ENCODE data around the gene HBB.

The HBB gene

DNA sequence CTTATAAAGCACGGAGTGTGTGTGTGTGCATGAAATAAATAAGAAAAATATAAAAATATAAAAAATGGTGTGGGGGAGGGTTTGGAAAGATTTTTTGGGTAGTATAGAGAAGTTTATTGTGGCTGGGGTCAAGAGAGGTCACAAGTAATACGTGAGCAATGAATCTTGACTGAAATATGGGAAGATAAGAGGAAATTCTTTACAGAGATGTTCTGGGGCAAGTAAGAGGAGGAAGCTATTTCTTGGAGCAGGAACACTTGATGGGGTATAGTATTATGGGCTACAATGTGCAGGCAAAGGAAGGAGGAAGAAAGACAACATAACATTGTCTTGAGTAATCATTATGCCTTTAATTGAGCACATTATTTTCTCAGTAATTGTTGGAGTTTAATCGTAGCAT, 5.3 kb upstream of the HBB start:
- Histone ChIP-seq H3K4me3 (replicated peaks; ENCODE audit: insufficient read depth, low read length) (no peak overlapping the region), H3K27ac (replicated peaks) (no peak overlapping the region), H3K27me3 (ENCODE audit: insufficient read depth, poor library complexity, severe bottlenecking) (peaks cover 3% of the 10 kb centered on the region)
- DNase-seq (ENCODE audit: low read depth in 1 of 2, low spot score in 1 of 2) = no peak
- TF ChIP-seq SPI1 (IDR thresholded peaks at IDR 0.05; ENCODE audit: borderline replicate concordance, low read depth) = no peak

DNA sequence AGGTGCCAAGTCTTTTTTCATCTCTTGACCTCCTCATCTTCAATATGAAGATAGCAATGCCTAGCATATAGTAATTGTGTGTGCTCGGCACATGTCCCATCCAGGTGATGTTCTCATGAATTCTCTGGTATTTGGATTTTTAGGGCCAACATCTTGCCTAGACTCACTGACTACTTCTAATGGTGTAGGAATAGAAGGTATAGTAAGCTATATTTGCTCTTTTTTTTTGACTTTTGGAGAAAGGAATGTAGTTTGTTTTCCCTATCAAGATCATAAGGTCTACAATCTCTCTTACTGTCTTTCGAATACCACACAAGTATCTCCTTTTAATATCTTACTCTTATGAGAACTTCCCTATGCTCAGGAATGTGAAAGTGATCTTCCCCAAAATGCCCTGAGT, 4.2 kb upstream of the HBB start:
- Histone ChIP-seq H3K4me3 (replicated peaks; ENCODE audit: insufficient read depth, low read length) (no peak overlapping the region), H3K27ac (replicated peaks) (no peak overlapping the region), H3K27me3 (ENCODE audit: insufficient read depth, poor library complexity, severe bottlenecking) (peaks cover 3% of the 10 kb centered on the region)
- TF ChIP-seq SPI1 (IDR thresholded peaks at IDR 0.05; ENCODE audit: borderline replicate concordance, low read depth) (no peak), GABPA (IDR thresholded peaks at IDR 0.05; ENCODE audit: low read depth) (no peak), CTCF (IDR thresholded peaks at IDR 0.05; ENCODE audit: insufficient read depth, low read length) (no peak), POLR2AphosphoS5 (IDR thresholded peaks at IDR 0.05; ENCODE audit: low read depth) (no peak)
- TF ChIP-seq, protein P1, sequence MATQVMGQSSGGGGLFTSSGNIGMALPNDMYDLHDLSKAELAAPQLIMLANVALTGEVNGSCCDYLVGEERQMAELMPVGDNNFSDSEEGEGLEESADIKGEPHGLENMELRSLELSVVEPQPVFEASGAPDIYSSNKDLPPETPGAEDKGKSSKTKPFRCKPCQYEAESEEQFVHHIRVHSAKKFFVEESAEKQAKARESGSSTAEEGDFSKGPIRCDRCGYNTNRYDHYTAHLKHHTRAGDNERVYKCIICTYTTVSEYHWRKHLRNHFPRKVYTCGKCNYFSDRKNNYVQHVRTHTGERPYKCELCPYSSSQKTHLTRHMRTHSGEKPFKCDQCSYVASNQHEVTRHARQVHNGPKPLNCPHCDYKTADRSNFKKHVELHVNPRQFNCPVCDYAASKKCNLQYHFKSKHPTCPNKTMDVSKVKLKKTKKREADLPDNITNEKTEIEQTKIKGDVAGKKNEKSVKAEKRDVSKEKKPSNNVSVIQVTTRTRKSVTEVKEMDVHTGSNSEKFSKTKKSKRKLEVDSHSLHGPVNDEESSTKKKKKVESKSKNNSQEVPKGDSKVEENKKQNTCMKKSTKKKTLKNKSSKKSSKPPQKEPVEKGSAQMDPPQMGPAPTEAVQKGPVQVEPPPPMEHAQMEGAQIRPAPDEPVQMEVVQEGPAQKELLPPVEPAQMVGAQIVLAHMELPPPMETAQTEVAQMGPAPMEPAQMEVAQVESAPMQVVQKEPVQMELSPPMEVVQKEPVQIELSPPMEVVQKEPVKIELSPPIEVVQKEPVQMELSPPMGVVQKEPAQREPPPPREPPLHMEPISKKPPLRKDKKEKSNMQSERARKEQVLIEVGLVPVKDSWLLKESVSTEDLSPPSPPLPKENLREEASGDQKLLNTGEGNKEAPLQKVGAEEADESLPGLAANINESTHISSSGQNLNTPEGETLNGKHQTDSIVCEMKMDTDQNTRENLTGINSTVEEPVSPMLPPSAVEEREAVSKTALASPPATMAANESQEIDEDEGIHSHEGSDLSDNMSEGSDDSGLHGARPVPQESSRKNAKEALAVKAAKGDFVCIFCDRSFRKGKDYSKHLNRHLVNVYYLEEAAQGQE (IDR thresholded peaks at IDR 0.05; ENCODE audit: insufficient replicate concordance, low read depth) = no peak
- no peak for DNase-seq (ENCODE audit: low read depth in 1 of 2, low spot score in 1 of 2)

DNA sequence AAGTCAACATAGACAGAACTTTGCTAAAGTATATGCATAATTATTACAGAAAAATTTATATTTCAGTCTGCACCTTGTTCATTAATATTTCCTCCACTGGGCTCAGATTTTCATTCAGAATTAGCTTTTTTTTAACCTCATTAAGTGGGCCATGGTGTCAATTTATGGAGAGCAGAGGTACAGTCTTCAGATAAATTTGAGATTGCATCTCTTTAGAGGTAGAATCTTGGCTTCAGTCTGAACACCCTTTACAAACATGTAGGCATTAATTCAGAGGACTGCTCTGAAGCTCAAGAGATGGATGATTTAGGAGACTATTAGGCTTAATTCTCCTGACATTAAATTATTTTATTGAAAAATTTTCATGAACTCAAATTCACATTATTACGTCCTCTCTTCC, 3.4 kb upstream of the HBB start:
- Histone ChIP-seq H3K27ac (replicated peaks) (no peak overlapping the region), H3K4me3 (replicated peaks; ENCODE audit: insufficient read depth, low read length) (no peak overlapping the region), H3K27me3 (ENCODE audit: insufficient read depth, poor library complexity, severe bottlenecking) (peaks cover 3% of the 10 kb centered on the region)
- no peak for TF ChIP-seq SPI1 (IDR thresholded peaks at IDR 0.05; ENCODE audit: borderline replicate concordance, low read depth)
- TF ChIP-seq GABPA (IDR thresholded peaks at IDR 0.05; ENCODE audit: low read depth) = no peak
- no peak for TF ChIP-seq CTCF (IDR thresholded peaks at IDR 0.05; ENCODE audit: insufficient read depth, low read length)
- no peak for TF ChIP-seq POLR2AphosphoS5 (IDR thresholded peaks at IDR 0.05; ENCODE audit: low read depth)
- TF ChIP-seq, protein P1 (IDR thresholded peaks at IDR 0.05; ENCODE audit: insufficient replicate concordance, low read depth) = no peak
- no peak for DNase-seq (ENCODE audit: low read depth in 1 of 2, low spot score in 1 of 2)

DNA sequence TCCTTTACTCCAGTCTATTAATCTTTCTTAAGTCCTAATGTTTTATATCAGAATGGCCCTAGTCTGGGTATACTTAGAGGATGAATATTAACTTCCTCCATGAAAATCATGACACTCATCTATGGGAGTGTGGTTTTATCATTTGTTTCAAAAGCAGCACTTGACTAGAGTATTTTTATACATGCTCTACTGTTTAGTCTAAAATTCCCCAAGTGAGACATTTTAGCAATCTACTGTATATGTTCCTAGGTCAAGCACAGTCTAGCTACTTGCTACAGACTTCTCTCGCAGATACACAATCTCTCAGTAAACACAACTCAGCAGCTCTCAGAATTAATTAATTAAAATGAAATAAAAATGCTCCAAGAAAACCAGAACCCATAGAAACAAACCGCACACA, 2.9 kb upstream of the HBB start:
- TF ChIP-seq CTCF (IDR thresholded peaks at IDR 0.05; ENCODE audit: insufficient read depth, low read length) (no peak), SPI1 (IDR thresholded peaks at IDR 0.05; ENCODE audit: borderline replicate concordance, low read depth) (no peak), GABPA (IDR thresholded peaks at IDR 0.05; ENCODE audit: low read depth) (no peak), POLR2AphosphoS5 (IDR thresholded peaks at IDR 0.05; ENCODE audit: low read depth) (no peak)
- TF ChIP-seq, protein P1 (IDR thresholded peaks at IDR 0.05; ENCODE audit: insufficient replicate concordance, low read depth) = no peak
- H3K27me3 ChIP-seq (ENCODE audit: insufficient read depth, poor library complexity, severe bottlenecking) = peaks cover 3% of the 10 kb centered on the region
- H3K4me3 ChIP-seq (replicated peaks; ENCODE audit: insufficient read depth, low read length) = no peak overlapping the region
- H3K27ac ChIP-seq (replicated peaks) = no peak overlapping the region
- DNase-seq (ENCODE audit: low read depth in 1 of 2, low spot score in 1 of 2) = no peak
